Stimulated activated CD4-positive, alpha-beta T cell treated with anti-CD3 and anti-CD28 coated beads, Interleukin-4, amount 100 ng/mL, for 4 hours (primary cell): ENCODE data around the gene LPCAT3.
"Not testable (repeated sequence)": the region's sequence is repeated elsewhere in the genome, so short reads cannot be mapped to it uniquely, and the experiment has no call there.

Experiments used
- DNase-seq, 2 experiments: peaks; one replicate each; pipeline ENCODE4 v3.0.0-alpha.2; 2020

The LPCAT3 gene

GRCh38 chr12:7018350-7019042 lies at the start of gene LPCAT3:
Gene LPCAT3, minus strand, starts transcription at chr12:7018476. Its CDS starts 52 bp downstream, at chr12:7018424.
- DNase-seq: peak; percentile 92 to 98

GRCh38 chr12:7067096-7067495 lies 48.8 kb upstream of the LPCAT3 start:
- DNase-seq: no peak

GRCh38 chr12:7066596-7066995 lies 48.3 kb upstream of the LPCAT3 start:
- DNase-seq: no peak

GRCh38 chr12:7065073-7065623 lies 46.9 kb upstream of the LPCAT3 start:
- DNase-seq: no peak

GRCh38 chr12:7064516-7064915 lies 46.2 kb upstream of the LPCAT3 start:
- DNase-seq: no peak

GRCh38 chr12:7061596-7061995 lies 43.3 kb upstream of the LPCAT3 start:
- no peak for DNase-seq

- no peak for DNase-seq
Measured at GRCh38 chr12:7061138-7061537, 42.9 kb upstream of the LPCAT3 start.

- DNase-seq: no peak
Measured at GRCh38 chr12:7060353-7060954, 42.2 kb upstream of the LPCAT3 start, which contains the start of gene C1S. Gene C1S, plus strand, starts transcription at chr12:7060718. Its CDS starts 1,195 bp downstream, at chr12:7061913.

GRCh38 chr12:7059780-7060179 lies 41.5 kb upstream of the LPCAT3 start:
- DNase-seq: no peak

GRCh38 chr12:7058850-7059395 lies 40.6 kb upstream of the LPCAT3 start:
- no peak for DNase-seq

- DNase-seq: no peak
Measured at GRCh38 chr12:7058163-7058845, 40.0 kb upstream of the LPCAT3 start.

GRCh38 chr12:7055736-7056135 lies 37.5 kb upstream of the LPCAT3 start:
- not testable (repeated sequence) for DNase-seq

GRCh38 chr12:7054925-7055324 lies 36.6 kb upstream of the LPCAT3 start:
- no peak for DNase-seq

- not testable (repeated sequence) for DNase-seq
Measured at GRCh38 chr12:7049973-7050372, 31.7 kb upstream of the LPCAT3 start.

- DNase-seq: not testable (repeated sequence)
Measured at GRCh38 chr12:7049445-7049951, 31.2 kb upstream of the LPCAT3 start.

GRCh38 chr12:7047306-7047705 lies 29.0 kb upstream of the LPCAT3 start:
- no peak for DNase-seq

GRCh38 chr12:7046383-7047105 lies 28.3 kb upstream of the LPCAT3 start:
- no peak for DNase-seq

- no peak for DNase-seq
Measured at GRCh38 chr12:7045913-7046312, 27.6 kb upstream of the LPCAT3 start.

- no peak for DNase-seq
Measured at GRCh38 chr12:7042842-7043241, 24.6 kb upstream of the LPCAT3 start.

GRCh38 chr12:7039403-7039802 lies 21.1 kb upstream of the LPCAT3 start:
- no peak for DNase-seq

- no peak for DNase-seq
Measured at GRCh38 chr12:7038591-7038990, 20.3 kb upstream of the LPCAT3 start.

GRCh38 chr12:7037411-7037810 lies 19.1 kb upstream of the LPCAT3 start:
- DNase-seq: not testable (repeated sequence)
